HEK293T (cell line): ENCODE results near the gene SLC39A7.

Source experiments
- FOXK2 ChIP-seq: fragments of 450-650 bp; IDR thresholded peaks from 2 replicates; pipeline ENCODE4 v1.6.1; 2016; ENCODE audit warnings: mild to moderate bottlenecking
- SP1 ChIP-seq: fragments of 450-650 bp; IDR thresholded peaks from 2 replicates; pipeline ENCODE4 v1.6.1; 2017
- SUZ12 ChIP-seq: fragments of 450-650 bp; IDR thresholded peaks from 2 replicates; pipeline ENCODE4 v1.6.1; 2016; ENCODE audit warnings: mild to moderate bottlenecking
- TARDBP ChIP-seq: fragments of 450-650 bp; IDR thresholded peaks from 2 replicates; pipeline ENCODE4 v1.6.1; 2016
- ZNF384 ChIP-seq: fragments of 450-650 bp; IDR thresholded peaks from 2 replicates; pipeline ENCODE4 v1.6.1; 2016

DNA sequence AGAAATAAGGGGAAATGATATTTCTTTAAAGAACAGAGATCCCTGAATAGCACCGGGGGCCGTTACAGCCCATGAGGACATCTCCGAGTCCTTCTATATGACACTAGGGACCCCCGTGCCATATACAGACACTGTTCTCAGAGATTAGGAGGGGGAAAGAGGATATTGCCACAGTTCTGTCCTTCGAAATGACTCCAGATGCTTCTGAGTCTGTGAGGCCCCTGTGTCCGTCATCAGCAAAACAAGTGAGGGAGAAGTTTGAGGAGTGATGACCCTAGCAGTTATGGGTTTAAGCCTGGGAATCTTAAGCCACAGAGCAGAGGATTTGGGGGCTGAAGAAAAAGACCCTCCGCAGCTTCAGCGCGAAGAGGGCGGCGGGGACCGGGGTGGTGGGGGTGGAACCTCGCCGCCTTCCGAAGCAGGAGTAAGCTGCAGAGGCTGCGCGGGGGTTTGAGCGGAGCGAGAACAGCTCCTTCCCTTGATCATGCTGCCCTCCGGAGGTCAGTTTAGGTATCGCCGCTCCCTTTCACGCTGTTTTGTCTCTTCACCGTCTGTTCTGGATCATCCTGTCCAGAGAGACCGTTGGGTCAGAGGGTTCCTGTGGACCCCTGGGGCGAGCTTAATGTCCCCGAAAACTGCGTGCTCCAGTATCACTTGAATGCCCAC lies 47.4 kb downstream of the SLC39A7 start:
- TF ChIP-seq ZNF384 (no peak), FOXK2 (no peak), SUZ12 (no peak), SP1 (no peak), TARDBP (no peak)
